ENCODE measurements around the gene ALG12. TPM values are rescaled to one million over a fixed set of nuclear protein-coding genes. Genes with fewer than 3 reads are reported as not detected.

ALG12 gene
- total RNA-seq, 4 donors from 2014 or later, result 10.1 to 24.4 (median 18.3) TPM

DNA sequence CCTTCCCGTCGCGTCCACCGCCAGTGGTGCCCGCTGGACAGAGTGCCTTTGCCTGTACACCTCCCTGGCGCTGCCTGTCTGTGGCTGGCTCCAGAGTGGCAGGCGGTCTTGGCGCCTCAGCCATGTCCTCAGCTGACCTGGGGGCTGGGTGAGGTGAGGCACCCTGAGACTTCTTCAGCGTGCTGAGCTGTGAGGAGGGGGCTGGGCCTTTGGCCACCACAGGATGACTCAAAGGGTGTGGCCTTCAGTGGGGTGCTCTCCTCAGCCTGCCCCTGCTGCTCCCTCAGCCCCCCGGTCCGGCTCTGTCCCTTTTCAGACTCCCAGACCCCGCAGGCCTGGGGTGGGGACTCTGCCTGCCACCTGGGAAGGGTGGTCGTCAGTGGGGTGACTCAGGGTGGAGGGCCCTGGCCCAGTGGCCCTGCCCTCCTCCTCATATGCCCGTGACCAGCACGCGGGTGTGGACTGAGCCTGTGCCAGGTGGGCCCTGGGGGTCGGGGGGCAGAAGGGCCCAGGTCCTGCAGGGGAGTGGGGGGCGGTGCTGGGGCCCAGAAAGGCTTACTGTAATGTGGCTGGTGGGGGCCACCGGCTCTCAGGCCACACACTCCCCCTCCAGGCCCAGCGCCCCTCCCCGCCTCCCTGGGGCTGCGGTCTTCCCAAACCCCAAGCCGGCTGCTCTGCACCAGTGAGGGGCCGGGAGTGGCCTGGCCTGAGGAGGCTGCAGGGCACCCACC is 16.1 kb upstream of the ALG12 start:
- no peaks in the 10 kb centered on the region for H3K9me3 ChIP-seq
- peaks cover under 1% of the 10 kb centered on the region for H3K27me3 ChIP-seq
- H3K27ac ChIP-seq, result peak overlapping the region; percentile 86 to 97 (median 92)
- TF ChIP-seq EP300 (IDR thresholded peaks at IDR 0.05; ENCODE audit: low read depth) (no peak), POLR2AphosphoS5 (IDR thresholded peaks at IDR 0.05) (peak; percentile 21 to 54 (median 53)), POLR2A (IDR thresholded peaks at IDR 0.05) (no peak)
- TF ChIP-seq, protein P1, sequence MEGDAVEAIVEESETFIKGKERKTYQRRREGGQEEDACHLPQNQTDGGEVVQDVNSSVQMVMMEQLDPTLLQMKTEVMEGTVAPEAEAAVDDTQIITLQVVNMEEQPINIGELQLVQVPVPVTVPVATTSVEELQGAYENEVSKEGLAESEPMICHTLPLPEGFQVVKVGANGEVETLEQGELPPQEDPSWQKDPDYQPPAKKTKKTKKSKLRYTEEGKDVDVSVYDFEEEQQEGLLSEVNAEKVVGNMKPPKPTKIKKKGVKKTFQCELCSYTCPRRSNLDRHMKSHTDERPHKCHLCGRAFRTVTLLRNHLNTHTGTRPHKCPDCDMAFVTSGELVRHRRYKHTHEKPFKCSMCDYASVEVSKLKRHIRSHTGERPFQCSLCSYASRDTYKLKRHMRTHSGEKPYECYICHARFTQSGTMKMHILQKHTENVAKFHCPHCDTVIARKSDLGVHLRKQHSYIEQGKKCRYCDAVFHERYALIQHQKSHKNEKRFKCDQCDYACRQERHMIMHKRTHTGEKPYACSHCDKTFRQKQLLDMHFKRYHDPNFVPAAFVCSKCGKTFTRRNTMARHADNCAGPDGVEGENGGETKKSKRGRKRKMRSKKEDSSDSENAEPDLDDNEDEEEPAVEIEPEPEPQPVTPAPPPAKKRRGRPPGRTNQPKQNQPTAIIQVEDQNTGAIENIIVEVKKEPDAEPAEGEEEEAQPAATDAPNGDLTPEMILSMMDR (IDR thresholded peaks at IDR 0.05), result no peak
- H3K4me1 ChIP-seq, result peaks cover 36 to 62% (median 47%) of the 10 kb centered on the region in 4 donors
- peak overlapping the region; percentile 24 to 44 (median 38) for H3K4me3 ChIP-seq
- no peaks in the 10 kb centered on the region for H3K36me3 ChIP-seq
- in situ Hi-C loops (cut with MboI; ENCODE audit: low pct_ligation_motif_present in 1 of 4, low pct_unique_long_range_greater_than_20kb in 1 of 4, low sequenced_read_pairs in 3 of 4) (loop anchor here in 2 of 4 donors (5.0 to 10.0 kb wide), 2 partner anchors 50 to 98 kb away; no protein-coding TSS in a partner anchor), intact Hi-C loops (cut with DNase I; ENCODE audit: low total_unique reads) (no loop called here)
- WGBS, 2 donors (ENCODE audit: low coverage in 1 of 2), result 57 to 72% methylated on average over 3 to 8 of the region's 24 CpGs
- peak; percentile 75 for DNase-seq

DNA sequence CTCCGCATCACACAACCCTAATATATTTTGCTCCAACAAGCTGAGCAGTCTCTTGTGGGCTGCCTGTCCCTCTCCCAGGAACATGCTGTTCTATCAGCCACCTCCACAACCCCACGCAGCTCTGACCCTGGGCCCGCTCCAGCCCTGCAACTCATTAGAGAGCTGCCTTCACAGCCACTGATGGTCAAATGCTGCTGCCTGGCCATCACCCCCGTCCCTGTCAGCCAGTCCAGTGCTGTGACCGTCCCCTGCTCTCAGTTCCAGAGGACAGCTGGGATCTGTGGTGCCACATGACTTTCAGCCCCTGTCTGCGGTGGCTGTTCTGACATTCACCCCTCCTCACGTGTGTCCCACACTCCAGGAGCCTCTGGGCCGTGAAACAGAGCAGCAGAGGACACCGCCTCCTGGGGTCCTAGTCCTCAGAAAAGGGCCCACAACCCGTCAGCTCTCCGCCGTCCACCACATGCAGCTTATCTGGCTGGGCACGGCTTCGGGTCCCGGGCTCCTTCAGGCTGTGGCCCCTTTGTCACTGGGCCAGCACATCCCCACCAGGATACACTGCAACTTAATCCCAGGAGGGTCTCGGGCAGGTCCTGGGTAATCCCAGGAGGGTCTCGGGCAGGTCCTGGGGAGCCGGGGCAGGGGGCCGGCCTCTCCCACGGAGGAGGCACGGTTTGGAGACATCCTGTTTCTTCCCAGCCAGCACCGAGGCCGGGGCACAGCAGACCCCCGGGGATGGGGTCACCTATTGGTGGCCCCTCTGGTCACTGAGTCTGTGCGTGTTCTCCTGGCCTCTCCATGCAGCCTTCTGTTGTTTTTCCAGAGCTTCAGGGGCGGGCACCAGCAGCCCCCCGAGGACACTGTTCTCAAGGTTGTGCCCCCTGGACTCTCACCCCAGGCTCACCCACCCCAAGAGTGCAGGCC is 15.3 kb upstream of the ALG12 start:
- in situ Hi-C loops (cut with MboI; ENCODE audit: low pct_ligation_motif_present in 1 of 4, low pct_unique_long_range_greater_than_20kb in 1 of 4, low sequenced_read_pairs in 3 of 4) (loop anchor here in 2 of 4 donors (5.0 to 10.0 kb wide), 2 partner anchors 51 to 99 kb away; no protein-coding TSS in a partner anchor), intact Hi-C loops (cut with DNase I; ENCODE audit: low total_unique reads) (no loop called here)
- no peaks in the 10 kb centered on the region for H3K36me3 ChIP-seq
- no peaks in the 10 kb centered on the region for H3K9me3 ChIP-seq
- peak overlapping the region in 1 of 4 donors; percentile 43 for H3K4me3 ChIP-seq
- H3K4me1 ChIP-seq, result peaks cover 36 to 66% (median 50%) of the 10 kb centered on the region in 4 donors
- peak overlapping the region; percentile 86 to 97 (median 92) for H3K27ac ChIP-seq
- TF ChIP-seq, protein P1 (IDR thresholded peaks at IDR 0.05), result no peak
- TF ChIP-seq POLR2AphosphoS5 (IDR thresholded peaks at IDR 0.05), result peak in 2 of 3 donors; percentile 10 to 61
- peaks cover 9% of the 10 kb centered on the region for H3K27me3 ChIP-seq
- DNase-seq, result peak; percentile 66
- WGBS, 2 donors (ENCODE audit: low coverage in 1 of 2), result 72% methylated on average over 27 of the region's 27 CpGs; no CpG with 5 or more reads in 1 of the 2 donors

DNA sequence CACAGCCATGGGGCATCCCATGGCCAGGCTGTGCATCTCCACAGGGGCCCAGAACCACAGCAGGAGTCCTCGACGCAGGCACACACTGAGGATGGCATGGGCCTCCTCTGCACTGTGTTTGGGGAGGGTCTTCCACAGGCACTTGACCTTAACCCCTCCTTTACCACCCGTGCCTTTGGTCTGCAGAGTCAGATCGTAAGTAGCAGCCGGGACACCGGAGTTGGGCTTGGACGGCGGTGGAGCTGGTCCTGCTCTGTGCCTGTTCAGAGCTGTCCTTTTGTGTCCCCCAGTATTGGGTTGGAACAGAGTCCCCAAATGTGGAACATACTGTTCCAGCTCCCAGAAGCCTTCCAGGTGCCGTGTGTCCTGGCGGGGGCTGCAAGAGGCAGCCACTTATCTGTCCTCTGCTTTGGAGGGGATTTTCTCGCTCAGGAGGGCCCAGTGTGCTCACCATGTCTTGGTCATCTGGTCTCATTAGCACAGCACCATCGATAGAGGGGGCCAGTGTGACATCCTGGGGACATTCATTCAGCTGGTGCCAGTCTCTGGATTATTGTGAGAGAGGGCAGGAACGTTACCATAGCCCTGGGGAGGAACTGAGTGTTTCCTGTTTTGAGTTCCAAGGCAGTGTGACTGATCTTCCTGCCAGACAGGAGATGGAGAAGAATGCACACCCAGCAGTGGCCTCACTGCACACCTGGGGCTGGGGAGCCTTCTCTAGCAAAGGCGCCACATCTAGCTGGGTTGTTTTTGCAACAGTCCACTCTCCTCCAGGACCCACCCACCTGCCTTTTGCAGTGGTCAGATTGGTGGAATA is 12.6 kb upstream of the ALG12 start:
- H3K27ac ChIP-seq, result peak overlapping the region; percentile 48 to 97 (median 57)
- H3K4me3 ChIP-seq, result no peak overlapping the region
- peaks cover 21 to 48% (median 36%) of the 10 kb centered on the region in 4 donors for H3K4me1 ChIP-seq
- DNase-seq, result peak; percentile 83
- intact Hi-C loops (cut with DNase I; ENCODE audit: low total_unique reads), result no loop called here
- TF ChIP-seq EP300 (IDR thresholded peaks at IDR 0.05; ENCODE audit: low read depth) (no peak), POLR2A (IDR thresholded peaks at IDR 0.05) (peak; percentile 17), POLR2AphosphoS5 (IDR thresholded peaks at IDR 0.05) (peak; percentile 19 to 56 (median 38))
- TF ChIP-seq, protein P1 (IDR thresholded peaks at IDR 0.05), result peak; percentile 45 to 74 (median 61)
- 12% methylated on average over 5 of the region's 14 CpGs; no CpG with 5 or more reads in 1 of the 2 donors for WGBS, 2 donors (ENCODE audit: low coverage in 1 of 2)
- H3K27me3 ChIP-seq, result peaks cover 9% of the 10 kb centered on the region
- H3K9me3 ChIP-seq, result no peaks in the 10 kb centered on the region
- H3K36me3 ChIP-seq, result no peaks in the 10 kb centered on the region
- in situ Hi-C loops (cut with MboI; ENCODE audit: low pct_ligation_motif_present in 1 of 4, low pct_unique_long_range_greater_than_20kb in 1 of 4, low sequenced_read_pairs in 3 of 4), result loop anchor here in 2 of 4 donors (5.0 to 10.0 kb wide), 2 partner anchors 54 to 101 kb away; no protein-coding TSS in a partner anchor
